Keratinocyte (primary cell): ENCODE measurements around the gene SLC9C2. TPM values are rescaled to one million over a fixed set of nuclear protein-coding genes. Genes with fewer than 3 reads are reported as not detected.

ENCODE experiments used
- DNase-seq: peaks from one replicate; pipeline ENCODE4 v3.0.0-alpha.2; 2011; ENCODE audit warnings: low read depth, missing footprints, low spot score
- FAIRE-seq: peaks from 2 replicates; lab custom pipeline; 2011; peaks lifted over from hg19 to GRCh38; lab: Jason Lieb, UNC
- H2AFZ ChIP-seq: 2 replicates; pipeline ENCODE4 v1.6.0; 2012; ENCODE audit warnings: low read length, control low read depth, inconsistent platforms; ENCODE audit not compliant: control insufficient read depth
- H3K27ac ChIP-seq: 2 replicates; pipeline ENCODE4 v1.5.1; 2011; ENCODE audit warnings: low read length; ENCODE audit not compliant: control insufficient read depth, insufficient read depth
- H3K27me3 ChIP-seq: 3 replicates; pipeline ENCODE4 v1.6.0; 2011; ENCODE audit warnings: low read length; ENCODE audit not compliant: control insufficient read depth, insufficient read depth; ENCODE audit errors: extremely low read depth
- H3K36me3 ChIP-seq, 2 experiments: 2 replicates in 1 of 2; 3 replicates in 1 of 2; pipeline ENCODE4 v1.5.1; 2011; ENCODE audit warnings: low read length in 2 of 2, mild to moderate bottlenecking in 1 of 2; ENCODE audit not compliant: control insufficient read depth in 2 of 2, insufficient read depth in 2 of 2; ENCODE audit errors: extremely low read depth in 1 of 2
- H3K4me1 ChIP-seq: 3 replicates; pipeline ENCODE4 v1.5.1; 2011; ENCODE audit warnings: low read length; ENCODE audit not compliant: control insufficient read depth, insufficient read depth; ENCODE audit errors: extremely low read depth
- H3K4me2 ChIP-seq: 3 replicates; pipeline ENCODE4 v1.6.0; 2011; ENCODE audit warnings: low read depth, low read length; ENCODE audit not compliant: control insufficient read depth, insufficient read depth; ENCODE audit errors: extremely low read depth
- H3K4me3 ChIP-seq, 3 experiments: fragments of 200-600 bp in 1 of 3; sonication (generic) in 1 of 3; 2 replicates in 2 of 3; 3 replicates in 1 of 3; pipeline ENCODE4 v1.5.1; 2011 to 2016; ENCODE audit warnings: low read length in 3 of 3, mild to moderate bottlenecking in 3 of 3, control low read depth in 2 of 3, inconsistent platforms in 1 of 3, low read depth in 1 of 3, mixed read lengths in 1 of 3, mixed run types in 1 of 3, moderate library complexity in 1 of 3; ENCODE audit not compliant: control insufficient read depth in 2 of 3, insufficient read depth in 2 of 3; ENCODE audit errors: extremely low read depth in 1 of 3
- H3K79me2 ChIP-seq: 2 replicates; pipeline ENCODE4 v1.6.0; 2012; ENCODE audit warnings: low read length; ENCODE audit not compliant: control insufficient read depth, insufficient read depth
- H3K9ac ChIP-seq: 3 replicates; pipeline ENCODE4 v1.6.0; 2011; ENCODE audit warnings: low read length; ENCODE audit not compliant: control insufficient read depth, insufficient read depth; ENCODE audit errors: extremely low read depth
- H3K9me1 ChIP-seq: 3 replicates; pipeline ENCODE4 v1.6.0; 2011; ENCODE audit warnings: low read length; ENCODE audit not compliant: control insufficient read depth, insufficient read depth; ENCODE audit errors: extremely low read depth
- H3K9me3 ChIP-seq: 2 replicates; pipeline ENCODE4 v1.5.1; 2012; ENCODE audit warnings: low read depth, low read length; ENCODE audit not compliant: control insufficient read depth
- H4K20me1 ChIP-seq: 3 replicates; pipeline ENCODE4 v1.6.0; 2011; ENCODE audit warnings: low read length; ENCODE audit not compliant: control insufficient read depth, insufficient read depth; ENCODE audit errors: extremely low read depth
- CTCF ChIP-seq, 3 experiments: IDR thresholded peaks in 1 of 3; conservative IDR thresholded peaks in 1 of 3; optimal IDR thresholded peaks in 1 of 3; 2 replicates in 2 of 3; 3 replicates in 1 of 3; pipeline versions ENCODE3 to v1.5.1; 2011; ENCODE audit warnings: low read length in 3 of 3, mild to moderate bottlenecking in 3 of 3, moderate library complexity in 2 of 3, control low read depth in 1 of 3, inconsistent platforms in 1 of 3; ENCODE audit not compliant: insufficient read depth in 2 of 3; ENCODE audit errors: extremely low read depth in 1 of 3
- EZH2 ChIP-seq: IDR thresholded peaks from one replicate; pipeline ENCODE4 v1.6.1; 2012; ENCODE audit warnings: inconsistent platforms, mild to moderate bottlenecking, low read length, moderate library complexity
- dilution Hi-C: fragments of 300-500 bp; cut with MboI; formaldehyde crosslinking; loops from one replicate; pipeline ENCODE4 v1.7.0; 2020; ENCODE audit warnings: low sequenced_read_pairs; ENCODE audit not compliant: extremely low pct_ligation_motif_present
- polyA plus RNA-seq, 5 experiments: library from polyadenylated mRNA; depleted of rRNA in 3 of 5; stranded (reverse) in 3 of 5; stranded (forward) in 1 of 5; unstranded in 1 of 5; fragments of >200 nt; gene quantifications; 1 replicate in 1 of 5; 2 replicates in 3 of 5; 3 replicates in 1 of 5; pipeline versions ENCODE4 v1.2.1 to v1.2.3, GENCODE V29; 2011 to 2012; ENCODE audit warnings: missing spikeins in 2 of 5, low read depth in 1 of 5, low replicate concordance in 1 of 5

Gene SLC9C2
- polyA plus RNA-seq, 1 donor (not counting 4 experiments of a cell fraction or from before 2014, with no cell fraction given): not detected

GRCh38 chr1:173470608-173471007 lies 132.3 kb downstream of the SLC9C2 start:
- FAIRE-seq: no peak
- no peaks in the 10 kb centered on the region for H4K20me1 ChIP-seq
- H3K9me3 ChIP-seq: peaks cover 5% of the 10 kb centered on the region
- no peak for TF ChIP-seq EZH2
- no peak for TF ChIP-seq CTCF (optimal IDR thresholded peaks at IDR 0.05 in 1 of 3, IDR thresholded peaks at IDR 0.05 in 1 of 3, conservative IDR thresholded peaks at IDR 0.05 in 1 of 3; ENCODE audit: extremely low read depth in 1 of 3, insufficient read depth in 2 of 3, low read length in 3 of 3)
- no peak overlapping the region for H3K27ac ChIP-seq
- dilution Hi-C loops: no loop called here
- no peaks in the 10 kb centered on the region for H3K36me3 ChIP-seq
- H3K4me3 ChIP-seq: no peak overlapping the region
- no peak overlapping the region for H3K9ac ChIP-seq
- H3K27me3 ChIP-seq: no peaks in the 10 kb centered on the region
- H3K4me1 ChIP-seq: peaks cover 16% of the 10 kb centered on the region
- DNase-seq: no peak
- H3K4me2 ChIP-seq: no peak overlapping the region
- no peaks in the 10 kb centered on the region for H3K9me1 ChIP-seq
- no peak overlapping the region for H2AFZ ChIP-seq
- no peaks in the 10 kb centered on the region for H3K79me2 ChIP-seq

GRCh38 chr1:173469656-173470055 lies 133.2 kb downstream of the SLC9C2 start:
- no peaks in the 10 kb centered on the region for H3K27me3 ChIP-seq
- no peak for TF ChIP-seq EZH2
- TF ChIP-seq CTCF (optimal IDR thresholded peaks at IDR 0.05 in 1 of 3, IDR thresholded peaks at IDR 0.05 in 1 of 3, conservative IDR thresholded peaks at IDR 0.05 in 1 of 3; ENCODE audit: extremely low read depth in 1 of 3, insufficient read depth in 2 of 3, low read length in 3 of 3): no peak
- FAIRE-seq: no peak
- dilution Hi-C loops: no loop called here
- no peak overlapping the region for H3K9ac ChIP-seq
- peaks cover 13% of the 10 kb centered on the region for H3K4me1 ChIP-seq
- no peaks in the 10 kb centered on the region for H3K79me2 ChIP-seq
- no peak overlapping the region for H2AFZ ChIP-seq
- no peaks in the 10 kb centered on the region for H3K36me3 ChIP-seq
- H3K9me3 ChIP-seq: peaks cover 5% of the 10 kb centered on the region
- DNase-seq: no peak
- H3K4me2 ChIP-seq: no peak overlapping the region
- H3K9me1 ChIP-seq: no peaks in the 10 kb centered on the region
- H3K4me3 ChIP-seq: no peak overlapping the region
- H3K27ac ChIP-seq: no peak overlapping the region
- H4K20me1 ChIP-seq: no peaks in the 10 kb centered on the region
